Hematopoietic multipotent progenitor cell (in vitro differentiated cells): ENCODE results near the gene ADM. TPM values are rescaled to one million over a fixed set of nuclear protein-coding genes. Genes with fewer than 3 reads are reported as not detected.

Experiments
- DNase-seq, 3 donors: peaks; one replicate each; pipeline ENCODE4 v3.0.0-alpha.2; 2011 to 2015; ENCODE audit warnings: low read depth in 2 of 3, low spot score in 2 of 3
- total RNA-seq: library from RNA; depleted of rRNA; stranded (reverse); fragments of >200 nt; gene quantifications from one replicate; pipeline ENCODE4 v1.2.3, GENCODE V29; 2012

The ADM gene
- total RNA-seq, 1 donor = 3.2 TPM

GRCh38 chr11:10289765-10290380 lies 15.0 kb upstream of the ADM start:
- no peak for DNase-seq

DNA sequence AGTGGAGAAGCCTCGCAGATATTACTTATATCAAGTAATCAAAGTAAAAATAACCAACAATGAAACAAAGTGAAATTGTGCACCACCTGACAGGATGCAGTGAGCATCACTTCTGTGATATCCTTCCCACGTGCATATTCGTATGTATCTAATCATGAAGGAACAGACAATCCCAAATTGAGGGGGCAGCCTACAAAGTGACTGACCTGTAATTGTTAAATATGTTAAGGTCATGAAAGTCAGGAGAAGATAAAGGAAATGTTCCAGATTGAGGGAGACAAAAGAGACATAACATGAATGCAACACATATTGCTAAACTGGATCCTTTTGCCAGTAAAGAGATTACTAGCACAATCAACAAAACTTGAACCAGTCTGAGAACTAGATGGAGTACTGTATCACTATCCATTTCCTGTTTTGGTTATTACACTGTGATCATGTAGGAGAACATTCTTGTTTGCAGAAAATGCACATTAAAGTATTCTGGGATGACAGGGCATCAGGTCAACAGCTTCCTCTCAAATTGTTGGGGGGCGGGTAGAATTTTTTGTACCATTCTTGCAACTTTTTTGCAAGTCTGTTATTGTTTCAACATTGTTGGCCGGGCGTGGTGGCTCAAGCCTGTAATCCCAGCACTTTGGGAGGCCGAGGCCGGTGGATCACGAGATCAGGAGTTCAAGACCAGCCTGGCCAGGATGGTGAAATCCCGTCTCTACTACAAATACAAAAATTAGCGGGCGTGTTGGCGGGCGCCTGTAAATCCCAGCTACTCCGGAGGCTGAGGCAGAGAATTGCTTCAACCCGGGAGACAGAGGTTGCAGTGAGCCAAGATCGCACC lies 12.9 kb upstream of the ADM start:
- no peak for DNase-seq

GRCh38 chr11:10293423-10294289 lies 11.2 kb upstream of the ADM start, which contains the start of gene SBF2:
Gene SBF2 (minus strand): TSS chr11:10294219. CDS start chr11:10294069, 150 bp downstream.
- peak; percentile 74 to 82 (median 77) for DNase-seq

GRCh38 chr11:10294290-10294953 lies 10.5 kb upstream of the ADM start:
- no peak for DNase-seq

GRCh38 chr11:10295064-10295901 lies 9.6 kb upstream of the ADM start:
- DNase-seq = no peak

- DNase-seq = peak in 2 of 3 donors; percentile 67 to 73
Measured at GRCh38 chr11:10298342-10298741, 6.5 kb upstream of the ADM start.

- DNase-seq = no peak
Measured at GRCh38 chr11:10301656-10302358, 3.1 kb upstream of the ADM start.

- DNase-seq = no peak
Measured at GRCh38 chr11:10302359-10302743, 2.5 kb upstream of the ADM start.

- peak in 2 of 3 donors; percentile 77 to 79 for DNase-seq
Measured at GRCh38 chr11:10302744-10303557, 1.9 kb upstream of the ADM start.

DNA sequence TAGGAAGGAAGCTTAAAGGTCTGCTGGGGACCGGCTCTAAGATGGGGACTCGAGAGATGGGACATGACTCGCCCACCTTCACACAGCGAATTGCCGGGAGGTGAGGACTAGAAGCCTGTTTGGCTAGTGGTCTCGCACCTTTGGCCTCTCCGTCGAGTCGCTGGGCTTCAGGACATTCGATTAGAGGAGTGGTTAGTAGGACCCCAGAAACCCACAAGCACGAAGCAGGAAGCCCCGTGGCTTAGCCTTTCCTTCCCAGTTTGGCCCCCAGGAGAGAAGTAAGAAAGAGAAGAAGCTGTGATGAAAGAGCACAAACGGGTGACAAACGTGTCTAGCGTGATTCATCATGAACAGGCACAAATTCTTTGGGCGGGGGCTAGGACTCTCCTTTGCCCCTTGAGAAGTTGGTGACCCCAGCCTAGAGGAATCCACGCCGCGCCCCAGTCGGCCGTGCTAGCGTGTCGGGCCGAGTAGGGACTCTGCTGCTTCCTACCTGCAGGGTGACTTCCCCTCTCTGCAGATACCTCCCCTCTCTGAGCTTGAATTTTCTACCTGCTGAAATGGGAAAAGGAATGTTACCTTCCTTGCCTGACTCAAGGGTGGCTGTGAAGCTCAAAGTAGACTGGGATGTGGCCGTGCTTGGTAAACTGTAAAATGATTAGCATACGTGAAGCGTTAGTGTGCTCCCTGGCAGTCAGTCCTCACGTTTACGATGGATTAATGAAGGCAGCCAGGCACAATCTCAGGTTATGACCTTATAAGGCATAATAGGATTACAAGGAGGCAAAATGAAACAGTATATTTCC lies 1.1 kb upstream of the ADM start:
- peak in 2 of 3 donors; percentile 51 to 68 for DNase-seq

DNA sequence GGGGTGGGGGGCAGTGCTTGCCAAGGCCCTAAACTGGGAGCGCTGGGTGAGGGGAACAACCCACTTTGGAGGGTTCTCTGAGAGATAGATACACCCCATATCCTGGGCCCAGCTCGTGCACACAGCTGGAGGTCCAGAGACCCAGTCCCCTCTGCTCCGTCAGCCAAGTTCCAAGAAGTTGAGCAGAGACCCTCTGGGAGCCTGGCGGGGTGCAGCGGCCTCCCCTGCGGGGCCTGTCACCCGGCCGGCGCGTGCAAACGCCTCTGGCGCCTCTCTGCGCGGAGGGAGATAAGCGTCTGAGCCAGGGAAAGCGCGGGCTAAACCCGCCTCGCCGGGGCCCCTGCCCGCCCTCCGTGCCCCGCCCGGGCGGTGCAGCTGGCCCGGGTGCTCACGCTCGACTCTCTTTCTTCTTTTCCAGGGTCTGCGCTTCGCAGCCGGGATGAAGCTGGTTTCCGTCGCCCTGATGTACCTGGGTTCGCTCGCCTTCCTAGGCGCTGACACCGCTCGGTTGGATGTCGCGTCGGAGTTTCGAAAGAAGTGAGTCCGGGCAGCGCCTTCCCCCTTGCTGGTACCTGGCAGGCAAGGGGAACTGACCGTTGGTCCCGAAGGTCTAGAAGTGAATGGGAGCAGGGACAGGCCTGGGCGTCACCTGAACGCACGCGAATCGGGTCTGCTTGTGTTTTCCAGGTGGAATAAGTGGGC lies 540 bp downstream of the ADM start:
- peak in 1 of 3 donors; percentile 41 for DNase-seq

DNA sequence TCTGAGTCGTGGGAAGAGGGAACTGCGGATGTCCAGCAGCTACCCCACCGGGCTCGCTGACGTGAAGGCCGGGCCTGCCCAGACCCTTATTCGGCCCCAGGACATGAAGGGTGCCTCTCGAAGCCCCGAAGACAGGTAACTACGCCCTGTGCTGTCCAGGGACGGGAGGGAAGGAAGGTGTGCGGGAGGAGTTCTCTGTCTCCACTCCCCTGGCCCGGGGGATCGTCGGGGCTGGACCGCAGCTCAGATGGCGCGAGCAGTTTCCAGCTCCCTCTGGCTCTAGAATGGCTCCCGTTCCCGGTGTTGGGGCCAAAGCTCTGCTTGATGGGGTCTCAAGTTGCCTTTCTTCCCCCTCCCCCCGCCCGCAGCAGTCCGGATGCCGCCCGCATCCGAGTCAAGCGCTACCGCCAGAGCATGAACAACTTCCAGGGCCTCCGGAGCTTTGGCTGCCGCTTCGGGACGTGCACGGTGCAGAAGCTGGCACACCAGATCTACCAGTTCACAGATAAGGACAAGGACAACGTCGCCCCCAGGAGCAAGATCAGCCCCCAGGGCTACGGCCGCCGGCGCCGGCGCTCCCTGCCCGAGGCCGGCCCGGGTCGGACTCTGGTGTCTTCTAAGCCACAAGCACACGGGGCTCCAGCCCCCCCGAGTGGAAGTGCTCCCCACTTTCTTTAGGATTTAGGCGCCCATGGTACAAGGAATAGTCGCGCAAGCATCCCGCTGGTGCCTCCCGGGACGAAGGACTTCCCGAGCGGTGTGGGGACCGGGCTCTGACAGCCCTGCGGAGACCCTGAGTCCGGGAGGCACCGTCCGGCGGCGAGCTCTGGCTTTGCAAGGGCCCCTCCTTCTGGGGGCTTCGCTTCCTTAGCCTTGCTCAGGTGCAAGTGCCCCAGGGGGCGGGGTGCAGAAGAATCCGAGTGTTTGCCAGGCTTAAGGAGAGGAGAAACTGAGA lies 1.4 kb downstream of the ADM start:
- peak in 1 of 3 donors; percentile 34 for DNase-seq

- DNase-seq = no peak
Measured at GRCh38 chr11:10307022-10307399, 2.1 kb downstream of the ADM start.

DNA sequence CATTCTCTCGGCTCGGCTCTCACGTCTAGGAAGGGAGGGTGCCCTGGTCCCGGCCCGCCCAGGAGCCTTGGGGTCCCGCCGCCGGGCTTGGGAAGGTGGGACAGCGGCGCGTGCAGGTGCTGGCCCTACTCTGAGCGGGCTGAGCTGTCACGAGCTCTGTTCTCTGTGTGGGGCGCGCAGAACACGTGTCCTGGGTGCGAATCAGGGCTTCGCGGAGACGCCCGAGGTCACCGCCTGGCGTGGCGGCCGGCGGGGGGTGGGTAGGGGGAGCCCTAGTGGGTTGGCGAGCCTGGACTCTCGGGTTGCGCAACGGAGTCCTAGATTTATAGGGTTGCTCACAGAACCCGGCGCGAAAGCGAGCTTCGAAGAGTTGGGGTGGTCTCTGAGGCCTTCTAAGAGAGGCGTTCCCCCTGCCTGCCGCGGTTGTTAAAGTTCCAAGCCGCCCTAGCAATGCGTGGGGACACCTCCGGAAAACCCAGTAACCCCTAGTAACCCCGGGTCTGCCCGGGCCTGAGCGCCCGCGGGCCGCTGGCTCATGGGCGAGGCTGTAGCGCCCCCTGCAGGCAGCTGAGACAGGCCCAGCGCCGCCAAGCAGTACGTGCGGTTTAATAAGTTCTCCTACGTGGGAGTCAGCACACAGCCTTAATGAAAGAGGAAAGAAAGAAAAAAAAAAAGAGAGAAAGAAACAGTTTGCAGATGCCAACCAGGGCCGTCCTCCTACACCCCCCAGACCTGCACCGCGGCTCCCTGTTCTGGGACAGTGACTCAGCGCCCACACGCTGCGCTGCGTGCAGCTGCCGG lies 2.7 kb downstream of the ADM start:
- peak; percentile 84 to 91 (median 91) for DNase-seq
